Measurements from ENCODE around the gene TNNT3. TPM values are rescaled to one million over a fixed set of nuclear protein-coding genes. Genes with fewer than 3 reads are reported as not detected.

Gene TNNT3
- total RNA-seq, 1 donor from 2014 or later = not detected

DNA sequence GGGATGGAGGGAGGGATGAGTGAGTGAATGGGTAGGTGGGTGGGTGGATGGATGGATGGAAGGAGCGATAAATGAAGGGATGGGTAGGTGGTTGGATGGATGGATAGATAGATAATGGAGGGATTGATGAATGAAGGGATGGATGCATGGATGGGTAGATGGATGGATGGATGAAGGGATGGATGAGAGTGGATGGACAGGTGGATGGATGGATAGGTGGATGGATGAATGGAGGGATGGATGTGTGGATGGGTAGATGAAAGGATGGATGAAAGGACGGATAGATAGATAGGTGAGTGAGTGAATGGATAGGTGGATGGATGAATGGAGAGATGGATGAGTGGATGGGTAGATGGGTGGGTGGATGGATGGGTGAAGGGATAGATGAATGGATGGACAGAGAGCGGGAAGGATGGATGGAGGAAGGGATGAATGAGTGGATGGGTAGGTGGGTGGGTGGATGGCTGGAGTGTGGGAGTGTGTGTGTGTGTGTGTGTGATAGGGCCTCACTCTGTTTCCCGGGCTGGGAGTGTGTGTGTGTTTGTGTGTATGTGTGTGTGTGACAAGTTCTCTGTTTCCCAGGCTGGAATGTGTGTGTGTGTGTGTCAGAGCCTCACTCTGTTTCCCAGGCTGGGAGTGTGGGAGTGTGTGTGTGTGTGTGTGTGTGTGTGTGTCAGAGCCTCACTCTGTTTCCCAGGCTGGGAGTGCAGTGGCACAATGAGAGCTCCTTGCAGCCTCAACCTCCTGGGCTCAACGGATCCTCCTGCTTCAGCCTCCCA lies 25.7 kb upstream of the TNNT3 start:
- no peak for DNase-seq (ENCODE audit: low spot score)

DNA sequence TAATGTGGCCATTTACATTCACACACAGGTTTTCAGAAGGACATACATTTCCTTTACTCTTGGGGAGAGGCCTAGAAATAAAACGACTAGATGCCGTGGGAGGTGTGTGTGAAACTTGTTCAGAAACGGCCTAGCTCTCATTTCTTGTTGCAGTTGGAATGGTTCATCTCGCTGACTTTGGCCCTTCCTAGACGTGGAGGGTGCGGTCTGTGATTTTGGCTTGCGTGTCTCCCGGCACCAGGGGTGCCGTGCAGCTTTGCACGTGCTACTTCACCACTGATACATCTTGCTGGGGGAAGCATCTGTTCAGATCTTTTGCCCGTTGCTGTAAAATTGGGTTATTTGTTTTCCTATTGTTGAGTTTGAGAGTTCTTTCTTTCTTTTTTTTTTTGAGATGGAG lies 24.7 kb upstream of the TNNT3 start:
- DNase-seq (ENCODE audit: low spot score) (no peak), ATAC-seq (no peak)

More for the DNA sequence above, 25.7 kb upstream of the TNNT3 start:
- ATAC-seq = no peak

DNA sequence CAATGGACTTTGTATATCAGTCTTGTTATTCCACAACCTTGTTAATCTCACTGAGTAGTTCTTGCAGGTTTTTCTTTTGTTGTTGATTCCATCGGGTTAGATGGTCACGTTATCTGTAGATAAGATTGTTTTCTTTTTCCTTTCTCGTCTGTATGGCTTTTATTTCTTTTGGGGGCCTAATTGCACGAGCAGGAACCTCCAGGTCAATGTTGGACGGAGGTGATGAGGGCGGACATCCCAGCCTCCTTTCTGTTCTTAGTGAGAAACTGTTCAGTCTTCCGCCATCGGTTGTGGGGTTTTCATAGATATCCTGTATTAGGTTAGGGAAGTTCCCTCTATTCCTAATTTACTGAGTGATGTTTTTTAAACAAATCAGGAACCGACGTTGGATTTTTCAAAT lies 23.0 kb upstream of the TNNT3 start:
- DNase-seq (ENCODE audit: low spot score) (no peak), ATAC-seq (no peak)

DNA sequence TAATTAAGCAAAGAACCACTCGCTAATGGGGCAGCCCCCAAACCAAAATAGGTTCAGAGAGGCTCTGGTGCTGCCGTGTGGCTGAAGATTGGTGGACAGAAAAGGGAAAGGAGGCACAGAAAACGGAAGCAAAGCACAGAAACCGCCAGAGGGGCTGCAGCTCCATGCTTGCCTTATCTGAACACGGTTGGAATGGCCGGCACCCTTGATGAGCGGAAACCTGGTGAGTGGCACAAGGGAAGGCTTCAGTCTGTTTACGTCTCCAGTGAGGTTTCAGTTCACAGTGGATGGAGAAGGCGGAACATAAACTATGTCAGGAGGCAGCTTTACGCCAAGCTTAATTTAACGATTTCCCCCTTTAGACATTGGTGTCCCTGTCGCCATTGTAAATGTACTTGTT lies 22.6 kb upstream of the TNNT3 start:
- no peak for DNase-seq (ENCODE audit: low spot score)
- ATAC-seq = no peak

DNA sequence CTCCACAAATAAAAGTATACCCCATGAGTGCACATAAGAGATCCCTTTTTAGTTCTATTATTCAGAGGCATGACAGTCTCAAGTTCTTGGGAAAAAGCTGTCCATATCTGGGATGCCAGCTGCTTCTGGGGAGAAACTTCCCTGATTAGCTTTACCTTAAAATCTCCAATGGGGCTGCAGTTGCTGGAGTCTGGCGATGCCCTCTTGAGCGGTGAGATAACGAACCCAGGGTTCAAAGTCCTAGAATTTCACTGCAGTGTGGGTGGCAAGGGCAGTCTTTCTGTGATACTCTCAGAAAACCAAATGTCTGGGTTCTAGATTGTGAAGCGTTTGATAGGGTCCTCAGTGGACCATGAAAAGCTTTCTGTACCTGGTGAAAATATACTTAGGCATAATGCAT lies 20.4 kb upstream of the TNNT3 start:
- ATAC-seq = peak; percentile 94
- no peak for DNase-seq (ENCODE audit: low spot score)

DNA sequence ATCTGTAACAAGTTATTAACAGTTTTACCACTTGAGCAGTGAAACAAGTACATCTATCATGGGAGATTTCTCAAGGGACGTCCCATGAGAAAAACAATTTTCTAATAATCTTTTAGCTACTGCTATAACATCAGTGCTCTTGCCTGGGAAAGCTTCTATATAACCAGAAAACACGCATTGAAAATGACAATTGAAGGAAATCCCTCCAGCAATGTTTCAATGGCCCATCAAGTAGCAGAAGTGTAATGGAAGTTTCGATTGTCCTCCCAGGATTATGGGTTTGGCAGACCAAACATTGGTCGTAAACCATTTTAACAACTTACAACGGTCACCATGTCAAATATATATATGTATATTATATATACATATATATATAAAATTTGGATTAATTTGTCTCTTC lies 19.8 kb upstream of the TNNT3 start:
- DNase-seq (ENCODE audit: low spot score) = no peak
- ATAC-seq = no peak

DNA sequence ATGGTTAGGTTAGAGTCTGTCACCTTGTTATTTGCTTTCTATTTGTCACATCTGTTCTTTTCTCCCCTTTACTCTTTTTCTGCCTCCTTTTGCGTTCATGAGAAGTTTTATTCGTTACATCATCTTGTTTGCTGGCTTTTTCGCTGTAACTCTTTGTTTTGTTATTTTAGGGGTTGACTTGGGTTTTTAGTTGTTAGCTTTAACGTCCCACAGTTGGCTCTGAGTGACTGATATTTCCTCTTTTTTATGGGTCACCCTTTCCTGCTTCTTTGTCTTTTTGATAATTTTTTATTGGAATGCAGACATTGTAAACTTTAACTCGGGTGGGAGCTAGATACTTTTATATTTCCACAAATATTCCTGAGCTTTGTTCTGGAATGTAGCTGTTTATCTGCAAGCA lies 13.3 kb upstream of the TNNT3 start:
- ATAC-seq = no peak
- DNase-seq (ENCODE audit: low spot score) = no peak

DNA sequence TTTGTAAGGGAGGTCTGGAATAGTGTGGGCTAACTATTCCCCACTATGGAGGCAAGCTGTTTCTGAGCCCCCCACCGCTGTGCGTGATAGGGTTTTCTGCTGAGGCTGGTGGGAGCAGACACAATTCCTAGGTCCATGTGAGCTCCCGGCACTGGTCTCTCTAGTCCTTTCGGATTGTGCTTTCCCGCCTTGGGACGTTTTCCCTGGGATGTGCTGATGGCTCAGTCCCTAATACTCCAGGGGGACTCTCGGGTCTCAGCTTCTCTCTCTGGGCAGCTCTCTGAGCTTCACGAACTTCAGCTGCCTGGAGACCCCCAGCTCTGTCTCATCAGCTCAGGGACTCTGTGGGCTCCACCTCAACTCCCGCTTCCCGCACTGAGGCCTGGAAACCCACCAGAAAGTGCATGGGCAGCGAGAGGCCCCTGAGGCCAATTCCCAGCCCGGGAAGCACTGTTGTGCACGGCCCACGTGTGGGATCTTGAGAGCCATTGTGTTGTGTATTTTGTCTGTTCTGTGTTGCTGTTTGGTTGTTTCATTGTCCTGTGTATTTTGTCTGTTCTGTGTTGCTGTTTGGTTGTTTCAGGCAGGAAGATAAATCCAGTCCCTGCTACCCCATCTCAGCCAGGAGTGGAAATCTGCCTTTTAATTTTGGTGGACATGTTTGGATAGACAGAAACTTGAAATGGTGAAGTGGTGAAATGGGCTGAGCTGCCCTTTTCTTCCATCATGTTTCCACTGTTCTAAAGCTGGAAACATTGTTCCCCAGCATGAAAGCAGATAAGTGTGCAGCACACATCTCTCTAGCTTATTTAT lies 12.7 kb upstream of the TNNT3 start:
- ATAC-seq (no peak), DNase-seq (ENCODE audit: low spot score) (no peak)

DNA sequence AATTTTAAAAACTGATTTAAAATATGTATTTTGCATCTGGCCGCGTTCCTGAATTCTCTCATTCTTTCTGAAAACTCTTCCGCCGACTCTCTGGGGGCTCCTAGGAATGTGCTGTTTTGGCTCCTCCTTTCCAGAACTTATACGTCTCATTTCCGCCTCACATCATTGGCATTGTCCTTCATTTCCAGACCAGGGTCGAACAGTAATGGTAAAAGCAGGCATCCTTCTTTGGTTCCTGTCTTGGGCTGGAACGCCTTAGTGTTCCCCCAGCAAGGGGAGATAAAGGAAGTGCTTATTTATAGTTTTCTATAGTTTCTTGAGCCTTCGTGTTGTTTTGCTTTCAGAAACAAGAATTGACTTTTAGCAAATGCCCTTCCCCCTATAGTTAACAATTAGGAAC lies 10.9 kb upstream of the TNNT3 start:
- no peak for ATAC-seq
- DNase-seq (ENCODE audit: low spot score) = no peak

DNA sequence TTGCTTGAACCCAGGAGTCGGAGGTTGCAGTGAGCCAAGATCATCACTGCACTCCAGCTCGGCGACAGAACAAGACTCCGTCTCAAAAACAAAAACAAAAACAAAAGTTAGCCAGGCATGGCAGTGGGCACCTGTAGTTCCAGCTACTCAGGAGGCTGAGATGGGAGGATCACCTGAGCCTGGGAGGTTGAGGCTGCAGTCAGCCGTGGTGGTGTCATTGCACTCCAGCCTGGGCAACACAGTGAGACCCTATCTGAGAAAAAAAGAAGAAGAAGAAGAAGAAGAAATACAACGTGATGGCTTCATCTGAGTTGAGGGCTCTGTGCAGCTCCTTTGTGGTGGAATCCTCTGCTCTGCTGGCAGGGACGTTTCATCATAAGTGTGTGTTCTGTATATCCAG lies 10.0 kb upstream of the TNNT3 start:
- DNase-seq (ENCODE audit: low spot score) = no peak
- ATAC-seq = no peak

DNA sequence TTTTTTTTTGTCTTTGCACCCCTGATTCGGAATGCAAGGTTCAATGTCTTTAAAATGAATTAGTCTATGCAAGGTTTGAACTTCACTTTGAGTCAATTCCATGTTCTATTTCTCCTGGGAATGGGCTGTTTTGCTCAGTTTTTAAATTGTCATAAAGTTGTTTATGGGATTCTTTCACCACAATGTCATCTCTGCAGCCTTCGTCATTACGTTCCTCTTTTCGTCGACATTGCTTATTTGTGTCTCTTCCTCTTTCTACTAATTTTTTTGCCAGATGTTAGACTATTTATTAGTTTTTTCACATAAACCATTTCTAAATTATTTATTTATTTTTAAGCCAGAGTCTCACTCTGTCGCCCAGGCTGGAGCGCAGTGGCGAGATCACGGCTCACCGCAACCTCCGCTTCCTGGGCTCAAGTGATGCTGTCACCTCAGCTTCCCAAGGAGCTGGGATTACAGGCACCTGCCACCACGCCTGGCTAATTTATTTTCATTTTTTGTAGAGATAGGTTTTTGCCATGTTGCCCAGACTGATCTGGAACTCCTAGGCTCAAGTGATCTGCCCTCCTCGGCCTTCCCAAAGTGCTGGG lies 7.1 kb upstream of the TNNT3 start:
- ATAC-seq (no peak), DNase-seq (ENCODE audit: low spot score) (no peak)

DNA sequence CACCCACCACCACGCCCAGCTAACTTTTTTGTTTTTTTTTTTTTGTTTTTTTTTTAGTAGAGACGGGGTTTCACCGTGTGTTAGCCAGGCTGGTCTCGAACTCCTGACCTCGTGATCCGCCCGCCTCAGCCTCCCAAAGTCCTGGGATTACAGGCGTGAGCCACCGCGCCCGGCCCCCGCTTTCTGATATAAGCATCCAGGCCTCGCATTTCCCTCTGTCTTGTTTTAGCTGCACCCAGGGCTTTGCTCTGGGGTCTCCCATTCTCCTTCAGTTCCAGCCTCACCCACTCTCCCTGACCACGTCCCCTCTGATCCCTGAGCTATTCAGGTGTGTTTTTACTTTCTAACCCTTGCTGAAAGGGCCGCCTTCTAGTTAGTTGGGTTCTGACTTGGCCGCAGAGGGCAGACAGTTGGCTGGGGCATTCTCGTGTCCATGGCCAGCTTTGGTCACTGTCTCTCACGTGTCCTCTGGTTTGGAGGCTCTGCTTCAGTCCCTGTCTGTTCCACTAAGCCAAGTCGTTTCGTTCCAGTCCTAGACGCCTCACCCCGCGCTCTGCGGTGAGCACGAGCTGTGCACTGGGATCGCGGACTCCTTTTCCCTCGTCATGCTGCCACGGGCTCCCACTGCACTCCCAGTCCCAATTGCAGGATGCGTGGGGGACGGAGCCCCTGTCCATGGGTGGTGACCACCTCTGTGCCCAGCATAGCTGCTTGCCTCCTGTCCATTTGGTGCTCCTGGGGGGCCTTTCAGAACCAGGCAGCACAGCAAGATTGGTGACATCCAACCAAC lies 6.0 kb upstream of the TNNT3 start:
- DNase-seq (ENCODE audit: low spot score) (no peak), ATAC-seq (no peak)

DNA sequence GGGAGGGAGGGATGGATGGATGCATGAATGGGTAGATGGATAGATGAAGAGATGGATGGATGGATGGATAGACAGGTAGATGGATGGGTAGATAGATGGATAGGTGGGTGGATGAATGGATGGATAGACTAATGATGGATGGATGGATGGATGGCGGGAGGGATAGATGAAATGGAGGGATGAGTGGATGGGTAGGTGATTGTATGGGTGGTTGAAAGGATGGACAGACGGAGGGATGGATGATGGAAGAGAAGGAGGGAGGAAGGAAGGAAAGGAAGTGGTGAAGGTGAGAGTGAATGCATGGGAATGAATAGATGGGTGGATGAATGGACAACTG lies 3.7 kb upstream of the TNNT3 start:
- ATAC-seq = no peak
- no peak for DNase-seq (ENCODE audit: low spot score)

DNA sequence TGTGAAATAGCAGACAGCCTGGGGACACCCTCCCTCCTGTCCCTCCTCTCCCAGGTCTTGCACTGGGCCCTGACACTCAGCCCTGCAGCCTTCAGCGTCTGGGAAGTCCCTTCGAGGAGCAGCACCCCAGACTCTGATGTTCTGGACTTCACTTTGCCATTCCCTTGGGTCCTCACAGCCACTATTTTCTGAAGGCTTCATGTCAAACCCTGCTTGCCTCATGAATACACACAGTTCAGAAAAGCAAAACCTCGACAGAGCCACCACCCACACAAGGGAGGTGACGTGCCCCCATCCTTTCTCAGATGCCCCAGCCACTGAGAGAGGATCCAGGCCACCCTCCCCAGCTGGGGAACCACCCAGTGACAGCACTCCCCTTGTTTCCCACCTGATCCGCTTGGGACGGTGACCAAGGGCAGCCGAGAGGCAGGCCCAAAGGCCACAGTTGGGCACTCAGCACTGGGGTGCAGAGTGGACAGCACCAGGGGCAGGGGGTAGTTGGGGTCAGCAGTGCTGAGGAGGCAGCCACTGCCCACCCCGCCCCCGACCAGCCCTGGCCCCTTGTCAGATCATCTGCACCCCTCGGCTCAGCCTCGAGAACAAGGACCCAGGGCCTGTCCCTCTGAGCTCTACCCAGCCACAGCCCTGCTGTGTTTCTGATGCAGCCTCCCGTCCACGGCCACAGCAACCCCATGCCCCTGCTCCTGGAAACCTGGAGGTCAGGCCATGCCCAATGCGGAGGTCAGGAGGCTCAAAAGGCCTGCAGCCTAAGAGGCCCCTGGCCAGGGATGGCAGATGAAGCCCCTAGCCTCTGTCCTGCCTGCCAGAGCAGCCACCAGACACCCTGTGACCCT lies 3.1 kb upstream of the TNNT3 start:
- DNase-seq (ENCODE audit: low spot score) = no peak

DNA sequence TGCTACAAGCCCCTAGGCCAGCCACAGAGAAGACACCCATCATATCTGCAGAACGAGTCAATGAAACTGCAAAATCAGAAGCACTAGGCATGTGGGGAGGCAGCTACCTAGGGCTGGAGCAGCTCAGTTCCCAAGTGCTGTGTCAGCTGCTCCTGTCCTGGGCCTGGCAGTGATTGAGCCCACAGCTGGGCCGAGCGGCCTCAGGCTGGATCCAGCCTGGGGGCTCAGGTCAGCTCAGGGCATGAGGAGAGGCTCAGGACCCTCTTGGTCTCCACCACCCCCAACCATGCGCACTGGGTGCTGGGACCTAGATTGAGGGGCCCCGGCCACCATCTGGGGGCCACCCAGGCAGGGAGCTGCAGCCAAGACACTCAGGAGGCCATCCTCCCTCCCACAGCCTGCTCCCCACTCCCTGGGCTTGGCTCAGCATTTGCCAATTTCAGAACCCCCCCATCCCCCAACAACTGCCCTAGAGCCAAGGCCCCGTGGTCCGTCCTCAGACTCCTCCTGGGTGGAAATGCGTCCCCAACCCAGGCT lies 2.4 kb upstream of the TNNT3 start:
- ATAC-seq (no peak), DNase-seq (ENCODE audit: low spot score) (no peak)

More for the DNA sequence above, 3.1 kb upstream of the TNNT3 start:
- ATAC-seq = no peak

DNA sequence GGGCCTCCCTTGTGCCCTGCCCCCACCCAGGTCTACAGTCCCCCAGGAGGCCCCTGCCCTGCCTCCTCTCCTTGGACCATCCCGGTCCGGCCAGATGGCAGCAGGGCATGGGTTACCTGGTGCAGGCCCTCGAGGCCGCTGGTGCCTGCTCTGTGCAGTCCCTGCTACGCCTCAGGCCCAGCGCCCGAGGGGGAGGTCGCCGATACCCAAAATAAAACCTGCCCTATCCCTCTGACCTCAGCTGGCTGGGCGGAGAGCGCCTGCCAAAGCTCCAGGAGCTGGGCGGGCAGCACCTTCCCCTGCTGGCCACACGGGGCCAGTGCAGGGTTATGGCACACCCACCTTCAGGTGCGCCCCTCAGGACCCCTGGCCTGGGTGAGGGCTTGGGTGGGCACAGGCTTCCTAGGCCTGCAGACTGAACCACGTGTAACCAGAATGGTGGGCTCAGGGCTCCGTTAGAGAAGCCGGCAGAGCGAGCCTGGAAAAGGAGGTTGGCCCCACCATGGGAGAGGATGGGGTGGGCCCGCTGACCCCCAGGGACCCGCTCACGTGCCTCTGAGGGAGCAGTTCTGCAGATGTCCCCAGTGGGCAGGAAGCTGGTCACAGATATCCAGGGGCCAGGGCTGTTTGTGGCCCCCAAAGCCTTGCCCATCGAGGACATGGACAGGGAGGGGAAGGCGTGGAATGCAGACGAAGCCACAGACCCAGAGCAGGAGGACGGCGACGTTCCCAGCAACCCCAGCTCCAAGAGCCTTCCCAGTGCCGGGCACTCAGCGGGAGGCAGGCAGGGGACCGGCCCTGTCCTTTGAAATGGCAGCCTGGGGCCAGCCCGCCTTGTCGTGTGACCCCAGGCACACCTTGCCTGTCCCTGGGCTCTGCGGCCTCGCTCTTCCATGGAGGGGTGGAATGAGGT lies 1.7 kb upstream of the TNNT3 start:
- ATAC-seq (peak; percentile 65), DNase-seq (ENCODE audit: low spot score) (no peak)

DNA sequence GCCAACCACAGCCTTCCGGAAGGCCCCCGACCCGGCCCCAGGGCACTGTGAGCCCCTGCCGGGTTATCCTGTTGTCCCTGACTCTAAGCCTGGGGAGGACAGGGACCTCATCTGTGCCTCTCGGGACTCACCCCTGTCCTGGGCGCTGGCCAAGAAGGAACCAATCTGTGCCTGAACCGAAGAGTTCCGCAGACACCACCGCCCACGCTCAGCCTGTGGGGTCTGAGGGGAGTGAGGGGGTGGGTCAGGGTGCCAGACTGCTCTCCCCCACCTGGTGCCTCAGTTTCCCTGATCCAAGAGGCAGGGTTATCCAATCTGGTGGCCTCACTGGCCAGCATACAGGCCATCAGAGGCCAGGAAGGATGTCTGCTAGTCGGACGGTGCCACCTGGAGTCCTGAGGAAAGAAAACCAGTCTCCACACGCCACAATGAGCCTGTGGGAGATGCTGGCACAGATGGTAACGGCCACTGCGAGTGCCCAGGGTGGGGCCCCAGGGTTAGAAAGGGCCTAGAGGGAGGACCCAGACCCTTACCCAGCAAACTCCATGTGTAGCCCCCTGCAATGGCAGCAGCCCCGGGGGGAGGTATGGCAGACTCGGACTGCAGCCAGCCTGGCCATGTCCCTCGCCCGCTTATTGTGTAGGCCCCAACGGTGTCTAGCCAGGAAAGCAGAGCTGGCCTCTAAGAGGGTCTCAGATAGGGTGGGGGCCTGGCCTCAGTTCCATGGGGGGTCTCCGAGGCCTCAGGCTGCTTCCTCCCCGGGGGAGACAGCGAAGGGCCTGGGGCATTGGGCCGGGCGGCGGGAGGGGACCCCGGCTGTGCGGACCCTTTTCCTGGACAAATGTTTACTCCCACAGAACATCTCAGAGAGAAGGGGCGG lies 827 bp upstream of the TNNT3 start:
- DNase-seq (ENCODE audit: low spot score) (no peak), ATAC-seq (no peak)
